ENCODE data around the gene NUP58.

DNA sequence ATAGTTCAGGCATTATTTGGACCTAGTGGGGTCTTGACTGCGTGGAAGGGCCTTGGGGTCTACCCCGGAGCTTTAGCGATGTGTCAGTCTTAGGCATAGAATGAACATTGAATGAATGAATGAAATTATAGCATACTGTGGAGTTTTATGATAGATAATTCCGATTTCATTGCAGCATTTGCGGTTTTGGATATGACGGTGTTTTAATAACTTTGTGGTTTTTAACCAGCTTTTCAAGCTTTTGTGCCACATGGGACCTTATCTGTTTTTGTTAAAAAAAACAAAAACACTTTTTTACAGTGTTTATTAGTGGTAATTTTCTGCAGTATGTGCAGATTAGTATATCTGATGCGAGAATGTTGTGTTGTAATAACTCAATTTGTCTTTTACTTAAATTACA is 696 bp downstream of the NUP58 start:
- TF ChIP-seq, protein P1, sequence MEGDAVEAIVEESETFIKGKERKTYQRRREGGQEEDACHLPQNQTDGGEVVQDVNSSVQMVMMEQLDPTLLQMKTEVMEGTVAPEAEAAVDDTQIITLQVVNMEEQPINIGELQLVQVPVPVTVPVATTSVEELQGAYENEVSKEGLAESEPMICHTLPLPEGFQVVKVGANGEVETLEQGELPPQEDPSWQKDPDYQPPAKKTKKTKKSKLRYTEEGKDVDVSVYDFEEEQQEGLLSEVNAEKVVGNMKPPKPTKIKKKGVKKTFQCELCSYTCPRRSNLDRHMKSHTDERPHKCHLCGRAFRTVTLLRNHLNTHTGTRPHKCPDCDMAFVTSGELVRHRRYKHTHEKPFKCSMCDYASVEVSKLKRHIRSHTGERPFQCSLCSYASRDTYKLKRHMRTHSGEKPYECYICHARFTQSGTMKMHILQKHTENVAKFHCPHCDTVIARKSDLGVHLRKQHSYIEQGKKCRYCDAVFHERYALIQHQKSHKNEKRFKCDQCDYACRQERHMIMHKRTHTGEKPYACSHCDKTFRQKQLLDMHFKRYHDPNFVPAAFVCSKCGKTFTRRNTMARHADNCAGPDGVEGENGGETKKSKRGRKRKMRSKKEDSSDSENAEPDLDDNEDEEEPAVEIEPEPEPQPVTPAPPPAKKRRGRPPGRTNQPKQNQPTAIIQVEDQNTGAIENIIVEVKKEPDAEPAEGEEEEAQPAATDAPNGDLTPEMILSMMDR (IDR thresholded peaks at IDR 0.05 in 4 of 5, conservative IDR thresholded peaks at IDR 0.05 in 1 of 5): no peak
- TF ChIP-seq POLR2A (IDR thresholded peaks at IDR 0.05): no peak

All from gastrocnemius medialis (tissue), 4 donors.